ENCODE measurements around the gene TIGD1. TPM values are rescaled to one million over a fixed set of nuclear protein-coding genes. Genes with fewer than 3 reads are reported as not detected.

TIGD1 gene
- total RNA-seq, 1 donor from 2014 or later: 14.6 TPM

- H3K4me2 ChIP-seq: no peak overlapping the region
- no peak overlapping the region for H2AFZ ChIP-seq (replicated peaks)
- H3K27ac ChIP-seq: no peak overlapping the region
- TF ChIP-seq EZH2 (IDR thresholded peaks at IDR 0.05): no peak
- TF ChIP-seq EZH2phosphoT487 (IDR thresholded peaks at IDR 0.05): no peak
- TF ChIP-seq, protein P1, sequence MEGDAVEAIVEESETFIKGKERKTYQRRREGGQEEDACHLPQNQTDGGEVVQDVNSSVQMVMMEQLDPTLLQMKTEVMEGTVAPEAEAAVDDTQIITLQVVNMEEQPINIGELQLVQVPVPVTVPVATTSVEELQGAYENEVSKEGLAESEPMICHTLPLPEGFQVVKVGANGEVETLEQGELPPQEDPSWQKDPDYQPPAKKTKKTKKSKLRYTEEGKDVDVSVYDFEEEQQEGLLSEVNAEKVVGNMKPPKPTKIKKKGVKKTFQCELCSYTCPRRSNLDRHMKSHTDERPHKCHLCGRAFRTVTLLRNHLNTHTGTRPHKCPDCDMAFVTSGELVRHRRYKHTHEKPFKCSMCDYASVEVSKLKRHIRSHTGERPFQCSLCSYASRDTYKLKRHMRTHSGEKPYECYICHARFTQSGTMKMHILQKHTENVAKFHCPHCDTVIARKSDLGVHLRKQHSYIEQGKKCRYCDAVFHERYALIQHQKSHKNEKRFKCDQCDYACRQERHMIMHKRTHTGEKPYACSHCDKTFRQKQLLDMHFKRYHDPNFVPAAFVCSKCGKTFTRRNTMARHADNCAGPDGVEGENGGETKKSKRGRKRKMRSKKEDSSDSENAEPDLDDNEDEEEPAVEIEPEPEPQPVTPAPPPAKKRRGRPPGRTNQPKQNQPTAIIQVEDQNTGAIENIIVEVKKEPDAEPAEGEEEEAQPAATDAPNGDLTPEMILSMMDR (IDR thresholded peaks at IDR 0.05): no peak
- Mint-ChIP-seq H3K9me3 (no peaks in the 10 kb centered on the region), H3K4me3 (no peak overlapping the region), H3K36me3 (no peaks in the 10 kb centered on the region), H3K27ac (no peak overlapping the region), H3K4me1 (no peaks in the 10 kb centered on the region), H3K27me3 (ENCODE audit: insufficient read depth, low read depth) (peaks cover 6% of the 10 kb centered on the region)
- H3K9ac ChIP-seq: no peak overlapping the region
- H3K4me1 ChIP-seq: no peaks in the 10 kb centered on the region
- H3K9me3 ChIP-seq (ENCODE audit: low read depth): no peaks in the 10 kb centered on the region
- no peaks in the 10 kb centered on the region for H3F3A ChIP-seq (ENCODE audit: low read depth)
- DNase-seq (ENCODE audit: low spot score): no peak
- H4K20me1 ChIP-seq (ENCODE audit: low read depth): no peaks in the 10 kb centered on the region
- H3K4me3 ChIP-seq: no peak overlapping the region
- no peaks in the 10 kb centered on the region for H3K79me2 ChIP-seq (ENCODE audit: low read depth)
- H3K27me3 ChIP-seq: no peaks in the 10 kb centered on the region
- no peaks in the 10 kb centered on the region for H3K36me3 ChIP-seq
Observed at GRCh38 chr2:232593982-232594381, 43.6 kb upstream of the TIGD1 start.

DNA sequence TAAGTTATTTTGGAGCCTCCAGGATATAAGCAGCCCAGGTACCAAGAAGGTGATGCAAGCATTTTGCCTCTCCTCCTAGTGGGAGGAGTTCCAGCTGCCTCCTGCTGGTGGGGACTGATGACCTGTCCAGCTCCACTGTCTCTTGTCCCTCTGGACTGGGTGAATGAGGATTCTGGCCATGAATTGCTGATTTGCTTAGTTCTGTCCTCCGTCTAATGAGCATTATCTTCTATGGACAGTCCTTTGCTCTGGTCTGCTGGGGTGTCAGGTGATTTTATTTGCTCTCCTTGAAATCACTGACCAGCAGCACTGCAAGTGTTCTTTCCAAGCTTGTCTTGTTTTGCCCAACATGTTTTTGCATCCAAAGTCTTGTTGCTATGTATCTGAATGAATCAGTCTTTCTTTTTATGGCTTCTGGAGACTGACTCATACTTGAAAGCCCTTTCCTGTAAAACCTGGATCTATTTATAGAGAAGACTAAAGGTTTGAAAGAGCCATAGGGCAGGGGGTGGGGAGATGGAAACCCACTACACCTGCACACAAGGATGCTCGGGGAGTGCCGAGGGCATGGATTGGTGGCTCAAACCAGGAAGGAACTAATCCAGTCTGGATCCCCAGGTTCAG, 42.5 kb upstream of the TIGD1 start:
- Histone ChIP-seq H3K9ac (no peak overlapping the region), H3K27ac (no peak overlapping the region)

GRCh38 chr2:232588680-232589585, 38.6 kb upstream of the TIGD1 start:
- no peak for DNase-seq (ENCODE audit: low spot score)
- no peak overlapping the region for H3K4me3 Mint-ChIP-seq
- H3K27me3 Mint-ChIP-seq (ENCODE audit: insufficient read depth, low read depth): peaks cover 6% of the 10 kb centered on the region
- Histone ChIP-seq H3K4me1 (no peaks in the 10 kb centered on the region), H3K4me3 (no peak overlapping the region), H3K79me2 (ENCODE audit: low read depth) (no peaks in the 10 kb centered on the region), H3K36me3 (no peaks in the 10 kb centered on the region), H2AFZ (replicated peaks) (no peak overlapping the region), H3F3A (ENCODE audit: low read depth) (no peaks in the 10 kb centered on the region), H3K27me3 (no peaks in the 10 kb centered on the region), H3K27ac (no peak overlapping the region), H3K9ac (no peak overlapping the region), H4K20me1 (ENCODE audit: low read depth) (no peaks in the 10 kb centered on the region), H3K4me2 (no peak overlapping the region), H3K9me3 (ENCODE audit: low read depth) (no peaks in the 10 kb centered on the region)
- no peaks in the 10 kb centered on the region for H3K9me3 Mint-ChIP-seq
- no peak overlapping the region for H3K27ac Mint-ChIP-seq
- TF ChIP-seq EZH2phosphoT487 (IDR thresholded peaks at IDR 0.05) (no peak), EZH2 (IDR thresholded peaks at IDR 0.05) (no peak)
- TF ChIP-seq, protein P1 (IDR thresholded peaks at IDR 0.05): no peak
- peaks cover 11% of the 10 kb centered on the region for H3K36me3 Mint-ChIP-seq
- no peaks in the 10 kb centered on the region for H3K4me1 Mint-ChIP-seq

More for the DNA sequence above, 42.5 kb upstream of the TIGD1 start:
- Histone ChIP-seq H4K20me1 (ENCODE audit: low read depth) (no peaks in the 10 kb centered on the region), H2AFZ (replicated peaks) (no peak overlapping the region), H3K36me3 (no peaks in the 10 kb centered on the region), H3K79me2 (ENCODE audit: low read depth) (no peaks in the 10 kb centered on the region), H3K4me2 (no peak overlapping the region), H3K9me3 (ENCODE audit: low read depth) (no peaks in the 10 kb centered on the region), H3F3A (ENCODE audit: low read depth) (no peaks in the 10 kb centered on the region), H3K27me3 (no peaks in the 10 kb centered on the region), H3K4me3 (no peak overlapping the region), H3K4me1 (no peaks in the 10 kb centered on the region)
- no peak for DNase-seq (ENCODE audit: low spot score)
- Mint-ChIP-seq H3K4me3 (no peak overlapping the region), H3K4me1 (no peaks in the 10 kb centered on the region), H3K27me3 (ENCODE audit: insufficient read depth, low read depth) (peaks cover 6% of the 10 kb centered on the region), H3K36me3 (no peaks in the 10 kb centered on the region), H3K27ac (no peak overlapping the region), H3K9me3 (no peaks in the 10 kb centered on the region)
- TF ChIP-seq, protein P1 (IDR thresholded peaks at IDR 0.05): no peak
- no peak for TF ChIP-seq EZH2 (IDR thresholded peaks at IDR 0.05)
